GM18505 (cell line): ENCODE data around the gene ABCA7.

Experiments used
- ATAC-seq: cut with Tn5 transposase; IDR thresholded peaks from one replicate; pipeline ENCODE4 v1.9.1; 2021; ENCODE audit not compliant: unreplicated experiment
- POLR2A ChIP-seq: IDR thresholded peaks from 4 replicates; pipeline ENCODE4 v1.6.1; 2011; ENCODE audit warnings: borderline replicate concordance; ENCODE audit not compliant: insufficient read depth, insufficient read length; ENCODE audit errors: extremely low read depth

The ABCA7 gene

GRCh38 chr19:1055886-1056620, 16.1 kb downstream of the ABCA7 start:
- TF ChIP-seq POLR2A = no peak
- no peak for ATAC-seq

GRCh38 chr19:1057176-1057855, 17.4 kb downstream of the ABCA7 start:
- no peak for ATAC-seq
- no peak for TF ChIP-seq POLR2A

GRCh38 chr19:1058112-1058511, 18.2 kb downstream of the ABCA7 start:
- TF ChIP-seq POLR2A = no peak
- no peak for ATAC-seq

- no peak for TF ChIP-seq POLR2A
- no peak for ATAC-seq
These were observed 20.8 kb downstream of the ABCA7 start for GRCh38 chr19:1060689-1061088.

GRCh38 chr19:1061987-1062386, 22.1 kb downstream of the ABCA7 start:
- TF ChIP-seq POLR2A = no peak
- no peak for ATAC-seq

- no peak for ATAC-seq
- no peak for TF ChIP-seq POLR2A
These were observed 22.6 kb downstream of the ABCA7 start for GRCh38 chr19:1062387-1063029.

GRCh38 chr19:1063030-1063908, 23.4 kb downstream of the ABCA7 start:
- ATAC-seq = no peak
- no peak for TF ChIP-seq POLR2A

- ATAC-seq = no peak
- TF ChIP-seq POLR2A = no peak
These were observed 24.2 kb downstream of the ABCA7 start for GRCh38 chr19:1063909-1064660.

GRCh38 chr19:1064661-1065605, 25.0 kb downstream of the ABCA7 start:
- no peak for TF ChIP-seq POLR2A
- ATAC-seq = no peak

- no peak for ATAC-seq
- TF ChIP-seq POLR2A = no peak
These were observed 25.8 kb downstream of the ABCA7 start for GRCh38 chr19:1065606-1066109.

GRCh38 chr19:1066251-1066747, 26.4 kb downstream of the ABCA7 start:
- ATAC-seq = no peak
- no peak for TF ChIP-seq POLR2A
